ENCODE measurements around the gene SWI5. TPM values are rescaled to one million over a fixed set of nuclear protein-coding genes. Genes with fewer than 3 reads are reported as not detected.

Gene SWI5
- total and polyA plus RNA-seq, 8 donors, result 6.3 to 20.2 (median 7.3) TPM

- 82 to 92% methylated on average over 20 of the region's 20 CpGs for WGBS, 2 donors
- Histone ChIP-seq H3K4me1 (peaks cover 0 to 3% (median 0%) of the 10 kb centered on the region in 3 donors), H3K4me3 (no peak overlapping the region), H3K27ac (no peak overlapping the region), H3K9me3 (no peaks in the 10 kb centered on the region), H3K27me3 (no peaks in the 10 kb centered on the region), H3K36me3 (peaks cover 0 to 23% (median 19%) of the 10 kb centered on the region in 3 donors)
- FAIRE-seq, result no peak
- TF ChIP-seq CTCF (IDR thresholded peaks at IDR 0.05), result no peak
- DNase-seq, result peak in 1 of 6 donors; percentile 34
- intact Hi-C loops (cut with DNase I), result no loop called here
- ATAC-seq, result no peak
Observed at GRCh38 chr9:128254362-128254761, 21.7 kb upstream of the SWI5 start.

- 57 to 64% methylated on average over 17 to 18 of the region's 18 CpGs for WGBS, 2 donors
- no peaks in the 10 kb centered on the region for H3K9me3 ChIP-seq
Observed at GRCh38 chr9:128254855-128255759, 21.0 kb upstream of the SWI5 start.

GRCh38 chr9:128257086-128257825, 18.8 kb upstream of the SWI5 start:
- TF ChIP-seq CTCF (IDR thresholded peaks at IDR 0.05), result no peak
- intact Hi-C loops (cut with DNase I), result no loop called here
- FAIRE-seq (no peak), DNase-seq (peak in 2 of 6 donors; percentile 42 to 57), ATAC-seq (no peak)
- Histone ChIP-seq H3K4me3 (no peak overlapping the region), H3K36me3 (peaks cover 15 to 51% (median 44%) of the 10 kb centered on the region in 3 donors), H3K27me3 (no peaks in the 10 kb centered on the region), H3K4me1 (no peaks in the 10 kb centered on the region), H3K9me3 (no peaks in the 10 kb centered on the region), H3K27ac (no peak overlapping the region)
- WGBS, 2 donors, result 86 to 89% methylated on average over 23 of the region's 23 CpGs

More at GRCh38 chr9:128254855-128255759, 21.0 kb upstream of the SWI5 start:
- Histone ChIP-seq H3K27me3 (no peaks in the 10 kb centered on the region), H3K36me3 (peaks cover 4 to 30% (median 26%) of the 10 kb centered on the region in 3 donors), H3K27ac (no peak overlapping the region), H3K4me3 (no peak overlapping the region), H3K4me1 (peaks cover 0 to 3% (median 0%) of the 10 kb centered on the region in 3 donors)
- no peak for FAIRE-seq
- ATAC-seq, result peak in 3 of 4 donors; percentile 33 to 48 (median 36)
- DNase-seq, result peak in 5 of 6 donors; percentile 54 to 87 (median 76)
- intact Hi-C loops (cut with DNase I), result no loop called here
- TF ChIP-seq CTCF (IDR thresholded peaks at IDR 0.05), result peak; percentile 68 to 85 (median 81)

- ATAC-seq, result no peak
- DNase-seq, result peak in 2 of 6 donors; percentile 17 to 57
- 93 to 95% methylated on average over 11 of the region's 11 CpGs for WGBS, 2 donors
Observed at GRCh38 chr9:128257907-128258306, 18.2 kb upstream of the SWI5 start.

More at GRCh38 chr9:128257907-128258306, 18.2 kb upstream of the SWI5 start:
- FAIRE-seq, result no peak
- peaks cover 15 to 57% (median 48%) of the 10 kb centered on the region in 3 donors for H3K36me3 ChIP-seq
- H3K4me3 ChIP-seq, result no peak overlapping the region
- intact Hi-C loops (cut with DNase I), result no loop called here
- H3K9me3 ChIP-seq, result no peaks in the 10 kb centered on the region
- TF ChIP-seq CTCF (IDR thresholded peaks at IDR 0.05), result no peak
- no peaks in the 10 kb centered on the region for H3K4me1 ChIP-seq
- no peaks in the 10 kb centered on the region for H3K27me3 ChIP-seq
- no peak overlapping the region for H3K27ac ChIP-seq
